HepG2 (cell line): ENCODE data around the gene UPB1. TPM values are rescaled to one million over a fixed set of nuclear protein-coding genes. Genes with fewer than 3 reads are reported as not detected.

Experiments used
- ATM ChIP-seq: fragments of 450-650 bp; IDR thresholded peaks from 2 replicates; pipeline ENCODE4 v1.7.1; 2017; ENCODE audit warnings: mild to moderate bottlenecking, borderline replicate concordance
- CHCHD3 ChIP-seq: sonication (generic); formaldehyde crosslinking; IDR thresholded peaks from 2 replicates; pipeline ENCODE4 v1.8.0; 2022; ENCODE audit warnings: mild to moderate bottlenecking, missing genetic modification reagents, moderate library complexity
- HOXA3 ChIP-seq: sonication (generic); formaldehyde crosslinking; IDR thresholded peaks from 2 replicates; pipeline ENCODE4 v1.5.0; 2020; ENCODE audit warnings: missing genetic modification reagents
- MED1 ChIP-seq: sonication (generic); formaldehyde crosslinking; IDR thresholded peaks from 2 replicates; pipeline ENCODE4 v1.4.0; 2020; ENCODE audit warnings: missing genetic modification reagents
- NFATC3 ChIP-seq: sonication (generic); formaldehyde crosslinking; IDR thresholded peaks from 2 replicates; pipeline ENCODE4 v1.5.1; 2020; ENCODE audit warnings: mild to moderate bottlenecking, missing genetic modification reagents
- NFIB ChIP-seq: sonication (generic); formaldehyde crosslinking; IDR thresholded peaks from 2 replicates; pipeline ENCODE4 v1.9.0; 2021; ENCODE audit warnings: missing genetic modification reagents, mild to moderate bottlenecking, borderline replicate concordance
- PITX1 ChIP-seq: sonication (generic); formaldehyde crosslinking; IDR thresholded peaks from 2 replicates; pipeline ENCODE4 v1.5.1; 2020; ENCODE audit warnings: mild to moderate bottlenecking, missing genetic modification reagents
- SP4 ChIP-seq: sonication (generic); formaldehyde crosslinking; IDR thresholded peaks from 2 replicates; pipeline ENCODE4 v1.8.1; 2023; ENCODE audit warnings: mild to moderate bottlenecking, missing genetic modification reagents
- TBL1XR1 ChIP-seq: fragments of 150-350 bp; IDR thresholded peaks from 2 replicates; pipeline ENCODE4 v1.6.1; 2014; ENCODE audit warnings: borderline replicate concordance, low read length; ENCODE audit not compliant: partially characterized antibody
- ZNF205 ChIP-seq: IDR thresholded peaks from 2 replicates; pipeline ENCODE4 v1.6.1; 2018; ENCODE audit warnings: missing biosample characterization, missing genetic modification reagents
- ZNF547 ChIP-seq: sonication (generic); formaldehyde crosslinking; IDR thresholded peaks from 2 replicates; pipeline ENCODE4 v1.5.1; 2020; ENCODE audit warnings: mild to moderate bottlenecking, missing genetic modification reagents
- polyA plus RNA-seq, 8 experiments: library from polyadenylated mRNA; depleted of rRNA in 3 of 8; stranded (reverse) in 7 of 8; unstranded in 1 of 8; fragments of >200 nt; fragmentation: Illumina TruSeq in 4 of 8; extraction: Trizol in 4 of 8; gene quantifications; 2 replicates each; pipeline versions ENCODE4 v1.2.1 to v1.2.3, GENCODE V29; 2011 to 2016; ENCODE audit warnings: low read depth in 4 of 8, missing spikeins in 1 of 8, mixed read lengths in 1 of 8; ENCODE audit not compliant: insufficient read depth in 1 of 8
- total RNA-seq, 5 experiments: library from RNA; depleted of rRNA; stranded (reverse); fragments of >200 nt; fragmentation: Illumina TruSeq; extraction: Trizol; gene quantifications; 2 replicates each; pipeline ENCODE4 v1.2.3, GENCODE V29; 2016; ENCODE audit warnings: low read depth in 1 of 5
- TF ChIP-seq, protein P1 (sequence below): sonication (generic); formaldehyde crosslinking; IDR thresholded peaks from 2 replicates; pipeline ENCODE4 v1.5.1; 2020; ENCODE audit warnings: mild to moderate bottlenecking, missing genetic modification reagents, moderate library complexity
- TF ChIP-seq, protein P2 (sequence below), 2 experiments: fragments of 450-650 bp in 1 of 2; sonication (generic) in 1 of 2; formaldehyde crosslinking in 1 of 2; IDR thresholded peaks; 2 replicates each; pipeline versions ENCODE4 v1.6.1 to v1.8.0; 2016 to 2022; ENCODE audit warnings: antibody characterized with exemption in 1 of 2, mild to moderate bottlenecking in 1 of 2, missing genetic modification reagents in 1 of 2
- TF ChIP-seq, protein P3 (sequence below): sonication (generic); formaldehyde crosslinking; IDR thresholded peaks from 2 replicates; pipeline ENCODE4 v1.5.0; 2020; ENCODE audit warnings: mild to moderate bottlenecking, missing genetic modification reagents
- TF ChIP-seq, protein P4 (sequence below): sonication (generic); formaldehyde crosslinking; IDR thresholded peaks from 2 replicates; pipeline ENCODE4 v1.4.0; 2020; ENCODE audit warnings: missing genetic modification reagents

UPB1 gene
- total and polyA plus RNA-seq, 2 of the 13 experiments (the other 11 are each of a cell fraction or from before 2014, with no cell fraction given): 0.38 to 1.2 TPM

DNA sequence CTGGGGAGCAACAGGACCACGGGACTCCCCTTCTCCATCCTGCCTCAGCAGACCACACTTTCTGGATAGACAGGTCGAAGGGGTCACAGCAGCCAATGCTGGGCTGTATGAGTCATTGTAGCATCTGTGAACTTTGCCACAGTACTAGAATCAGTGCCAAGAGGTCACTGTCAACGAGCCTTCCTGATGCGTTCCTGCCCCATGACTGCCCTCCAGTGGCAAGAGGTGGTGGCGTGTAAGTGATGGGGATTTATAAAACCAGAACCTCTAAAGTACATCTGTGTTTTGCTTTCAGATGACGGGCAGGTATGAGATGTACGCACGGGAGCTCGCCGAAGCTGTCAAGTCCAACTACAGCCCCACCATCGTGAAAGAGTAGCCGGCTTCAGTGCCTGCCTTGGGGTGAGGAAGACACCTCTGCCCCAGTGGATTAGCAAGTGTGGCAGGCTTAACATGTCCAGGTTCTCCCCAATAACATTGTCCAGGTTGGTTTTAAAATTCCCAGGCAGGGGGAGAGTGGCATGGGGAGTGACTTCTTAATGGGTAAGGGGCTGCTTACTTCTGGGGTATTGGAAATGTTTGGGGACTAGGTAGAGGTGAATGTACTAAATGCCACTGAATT lies 30.4 kb downstream of the UPB1 start (continued):
- TF ChIP-seq, protein P1, sequence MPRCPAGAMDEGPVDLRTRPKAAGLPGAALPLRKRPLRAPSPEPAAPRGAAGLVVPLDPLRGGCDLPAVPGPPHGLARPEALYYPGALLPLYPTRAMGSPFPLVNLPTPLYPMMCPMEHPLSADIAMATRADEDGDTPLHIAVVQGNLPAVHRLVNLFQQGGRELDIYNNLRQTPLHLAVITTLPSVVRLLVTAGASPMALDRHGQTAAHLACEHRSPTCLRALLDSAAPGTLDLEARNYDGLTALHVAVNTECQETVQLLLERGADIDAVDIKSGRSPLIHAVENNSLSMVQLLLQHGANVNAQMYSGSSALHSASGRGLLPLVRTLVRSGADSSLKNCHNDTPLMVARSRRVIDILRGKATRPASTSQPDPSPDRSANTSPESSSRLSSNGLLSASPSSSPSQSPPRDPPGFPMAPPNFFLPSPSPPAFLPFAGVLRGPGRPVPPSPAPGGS: peak; percentile 73; the same call in 1 of the 2 replicates
- TF ChIP-seq TBL1XR1 (peak; percentile 93), ATM (no peak), CHCHD3 (CRISPR knock-in tag) (no peak), NFIB (CRISPR knock-in tag) (no peak), ZNF547 (CRISPR knock-in tag) (no peak), HOXA3 (CRISPR knock-in tag) (peak; percentile 71; the same call in 1 of the 2 replicates), ZNF205 (peak; percentile 51; the same call in 1 of the 2 replicates), NFATC3 (CRISPR knock-in tag) (no peak), MED1 (CRISPR knock-in tag) (peak; percentile 86), PITX1 (CRISPR knock-in tag) (peak; percentile 60; the same call in 1 of the 2 replicates), SP4 (CRISPR knock-in tag) (0 out of 2 replicates have a peak, but pooled peaks have one; percentile 19)
- TF ChIP-seq, protein P2, sequence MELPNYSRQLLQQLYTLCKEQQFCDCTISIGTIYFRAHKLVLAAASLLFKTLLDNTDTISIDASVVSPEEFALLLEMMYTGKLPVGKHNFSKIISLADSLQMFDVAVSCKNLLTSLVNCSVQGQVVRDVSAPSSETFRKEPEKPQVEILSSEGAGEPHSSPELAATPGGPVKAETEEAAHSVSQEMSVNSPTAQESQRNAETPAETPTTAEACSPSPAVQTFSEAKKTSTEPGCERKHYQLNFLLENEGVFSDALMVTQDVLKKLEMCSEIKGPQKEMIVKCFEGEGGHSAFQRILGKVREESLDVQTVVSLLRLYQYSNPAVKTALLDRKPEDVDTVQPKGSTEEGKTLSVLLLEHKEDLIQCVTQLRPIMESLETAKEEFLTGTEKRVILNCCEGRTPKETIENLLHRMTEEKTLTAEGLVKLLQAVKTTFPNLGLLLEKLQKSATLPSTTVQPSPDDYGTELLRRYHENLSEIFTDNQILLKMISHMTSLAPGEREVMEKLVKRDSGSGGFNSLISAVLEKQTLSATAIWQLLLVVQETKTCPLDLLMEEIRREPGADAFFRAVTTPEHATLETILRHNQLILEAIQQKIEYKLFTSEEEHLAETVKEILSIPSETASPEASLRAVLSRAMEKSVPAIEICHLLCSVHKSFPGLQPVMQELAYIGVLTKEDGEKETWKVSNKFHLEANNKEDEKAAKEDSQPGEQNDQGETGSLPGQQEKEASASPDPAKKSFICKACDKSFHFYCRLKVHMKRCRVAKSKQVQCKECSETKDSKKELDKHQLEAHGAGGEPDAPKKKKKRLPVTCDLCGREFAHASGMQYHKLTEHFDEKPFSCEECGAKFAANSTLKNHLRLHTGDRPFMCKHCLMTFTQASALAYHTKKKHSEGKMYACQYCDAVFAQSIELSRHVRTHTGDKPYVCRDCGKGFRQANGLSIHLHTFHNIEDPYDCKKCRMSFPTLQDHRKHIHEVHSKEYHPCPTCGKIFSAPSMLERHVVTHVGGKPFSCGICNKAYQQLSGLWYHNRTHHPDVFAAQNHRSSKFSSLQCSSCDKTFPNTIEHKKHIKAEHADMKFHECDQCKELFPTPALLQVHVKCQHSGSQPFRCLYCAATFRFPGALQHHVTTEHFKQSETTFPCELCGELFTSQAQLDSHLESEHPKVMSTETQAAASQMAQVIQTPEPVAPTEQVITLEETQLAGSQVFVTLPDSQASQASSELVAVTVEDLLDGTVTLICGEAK (IDR thresholded peaks at IDR 0.05): no peak
- TF ChIP-seq, protein P2 (CRISPR knock-in tag; IDR thresholded peaks at IDR 0.05): 0 out of 2 replicates have a peak, but pooled peaks have one; percentile 26
- TF ChIP-seq, protein P3, sequence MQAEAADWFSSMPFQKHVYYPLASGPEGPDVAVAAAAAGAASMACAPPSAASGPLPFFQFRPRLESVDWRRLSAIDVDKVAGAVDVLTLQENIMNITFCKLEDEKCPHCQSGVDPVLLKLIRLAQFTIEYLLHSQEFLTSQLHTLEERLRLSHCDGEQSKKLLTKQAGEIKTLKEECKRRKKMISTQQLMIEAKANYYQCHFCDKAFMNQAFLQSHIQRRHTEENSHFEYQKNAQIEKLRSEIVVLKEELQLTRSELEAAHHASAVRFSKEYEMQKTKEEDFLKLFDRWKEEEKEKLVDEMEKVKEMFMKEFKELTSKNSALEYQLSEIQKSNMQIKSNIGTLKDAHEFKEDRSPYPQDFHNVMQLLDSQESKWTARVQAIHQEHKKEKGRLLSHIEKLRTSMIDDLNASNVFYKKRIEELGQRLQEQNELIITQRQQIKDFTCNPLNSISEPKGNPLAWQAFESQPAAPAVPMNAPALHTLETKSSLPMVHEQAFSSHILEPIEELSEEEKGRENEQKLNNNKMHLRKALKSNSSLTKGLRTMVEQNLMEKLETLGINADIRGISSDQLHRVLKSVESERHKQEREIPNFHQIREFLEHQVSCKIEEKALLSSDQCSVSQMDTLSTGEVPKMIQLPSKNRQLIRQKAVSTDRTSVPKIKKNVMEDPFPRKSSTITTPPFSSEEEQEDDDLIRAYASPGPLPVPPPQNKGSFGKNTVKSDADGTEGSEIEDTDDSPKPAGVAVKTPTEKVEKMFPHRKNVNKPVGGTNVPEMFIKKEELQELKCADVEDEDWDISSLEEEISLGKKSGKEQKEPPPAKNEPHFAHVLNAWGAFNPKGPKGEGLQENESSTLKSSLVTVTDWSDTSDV (CRISPR knock-in tag): no peak
- TF ChIP-seq, protein P4, sequence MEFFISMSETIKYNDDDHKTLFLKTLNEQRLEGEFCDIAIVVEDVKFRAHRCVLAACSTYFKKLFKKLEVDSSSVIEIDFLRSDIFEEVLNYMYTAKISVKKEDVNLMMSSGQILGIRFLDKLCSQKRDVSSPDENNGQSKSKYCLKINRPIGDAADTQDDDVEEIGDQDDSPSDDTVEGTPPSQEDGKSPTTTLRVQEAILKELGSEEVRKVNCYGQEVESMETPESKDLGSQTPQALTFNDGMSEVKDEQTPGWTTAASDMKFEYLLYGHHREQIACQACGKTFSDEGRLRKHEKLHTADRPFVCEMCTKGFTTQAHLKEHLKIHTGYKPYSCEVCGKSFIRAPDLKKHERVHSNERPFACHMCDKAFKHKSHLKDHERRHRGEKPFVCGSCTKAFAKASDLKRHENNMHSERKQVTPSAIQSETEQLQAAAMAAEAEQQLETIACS (CRISPR knock-in tag): no peak
